ENCODE data around the gene TMEM132C.
"Not testable (repeated sequence)": the region's sequence is repeated elsewhere in the genome, so short reads cannot be mapped to it uniquely, and the experiment has no call there.

Gene TMEM132C

GRCh38 chr12:128570191-128571065 lies 303.5 kb downstream of the TMEM132C start:
- DNase-seq: peak in 3 of 5 experiments; percentile 8 to 96 (median 49)

- peak in 1 of 5 experiments; percentile 62 for DNase-seq
Measured at GRCh38 chr12:128571906-128572810, 305.2 kb downstream of the TMEM132C start.

- DNase-seq: no peak
Measured at GRCh38 chr12:128573907-128574306, 306.9 kb downstream of the TMEM132C start.

GRCh38 chr12:128578045-128578444 lies 311.1 kb downstream of the TMEM132C start:
- no peak for DNase-seq

GRCh38 chr12:128581321-128581761 lies 314.4 kb downstream of the TMEM132C start:
- DNase-seq: no peak

GRCh38 chr12:128583453-128583852 lies 316.5 kb downstream of the TMEM132C start:
- no peak for DNase-seq

GRCh38 chr12:128586451-128587029 lies 319.6 kb downstream of the TMEM132C start:
- no peak for DNase-seq

- DNase-seq: peak in 1 of 5 experiments; percentile 43
Measured at GRCh38 chr12:128587918-128588317, 320.9 kb downstream of the TMEM132C start.

GRCh38 chr12:128592220-128592744 lies 325.3 kb downstream of the TMEM132C start:
- DNase-seq: no peak

GRCh38 chr12:128594521-128594920 lies 327.6 kb downstream of the TMEM132C start:
- DNase-seq: no peak

GRCh38 chr12:128595609-128596008 lies 328.6 kb downstream of the TMEM132C start:
- no peak for DNase-seq

GRCh38 chr12:128600886-128601285 lies 333.9 kb downstream of the TMEM132C start:
- DNase-seq: no peak

GRCh38 chr12:128603573-128604115 lies 336.7 kb downstream of the TMEM132C start:
- no peak for DNase-seq

- not testable (repeated sequence) for DNase-seq
Measured at GRCh38 chr12:128604219-128604618, 337.2 kb downstream of the TMEM132C start.

- DNase-seq: peak in 1 of 5 experiments; percentile 16
Measured at GRCh38 chr12:128606051-128606450, 339.1 kb downstream of the TMEM132C start.

GRCh38 chr12:128606538-128606937 lies 339.6 kb downstream of the TMEM132C start:
- DNase-seq: no peak

- DNase-seq: no peak
Measured at GRCh38 chr12:128606970-128607369, 340.0 kb downstream of the TMEM132C start.

- DNase-seq: no peak
Measured at GRCh38 chr12:128607641-128608040, 340.7 kb downstream of the TMEM132C start.

- DNase-seq: no peak
Measured at GRCh38 chr12:128609861-128610260, 342.9 kb downstream of the TMEM132C start.

GRCh38 chr12:128611736-128612135 lies 344.8 kb downstream of the TMEM132C start:
- no peak for DNase-seq

- no peak for DNase-seq
Measured at GRCh38 chr12:128612150-128612850, 345.3 kb downstream of the TMEM132C start.

Data from T-helper 2 cell (primary cell).